Body of pancreas (tissue), 4 donors: ENCODE data around the gene EMB.

Experiments used
- CTCF ChIP-seq, 7 experiments: fragments of 450-650 bp in 4 of 7; fragments of 200-600 bp in 3 of 7; sonication (generic) in 3 of 7; IDR thresholded peaks; one replicate each; pipeline ENCODE4 v1.5.1; 2016 to 2019; ENCODE audit warnings: antibody characterized with exemption in 7 of 7
- POLR2A ChIP-seq, 3 donors: fragments of 450-650 bp; IDR thresholded peaks; one replicate each; pipeline ENCODE4 v1.6.1; 2016; ENCODE audit warnings: antibody characterized with exemption in 3 of 3, mild to moderate bottlenecking in 2 of 3

- TF ChIP-seq CTCF (IDR thresholded peaks at IDR 0.05) (no peak), POLR2A (IDR thresholded peaks at IDR 0.05) (no peak)
Measured at GRCh38 chr5:50441493-50441955, 436 bp upstream of the EMB start.
